ENCODE measurements around the gene GDF7. TPM values are rescaled to one million over a fixed set of nuclear protein-coding genes. Genes with fewer than 3 reads are reported as not detected.

Gene GDF7
- total and polyA plus RNA-seq, 2 donors from 2014 or later: 1.8 to 12.5 TPM

DNA sequence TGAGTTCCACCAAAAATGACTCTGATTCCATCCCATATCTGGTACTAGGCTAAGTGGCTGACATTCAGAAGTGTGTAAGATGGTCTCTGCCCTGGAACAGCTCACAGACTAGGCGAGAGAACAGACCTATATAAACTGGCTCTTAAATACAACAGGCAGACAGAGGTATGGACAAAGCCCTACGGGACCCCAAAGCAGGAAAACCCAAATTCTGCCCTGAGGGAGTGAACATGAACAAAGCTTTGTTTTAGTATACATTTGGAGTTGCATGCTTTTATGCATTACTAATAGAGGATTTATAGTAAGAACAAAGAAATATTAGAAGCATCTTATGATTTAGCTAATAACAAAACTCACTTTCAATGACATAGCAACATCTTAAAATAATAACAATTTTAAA lies 25.1 kb downstream of the GDF7 start:
- Histone ChIP-seq H3K9me3 (ENCODE audit: control insufficient read depth in 2 of 3, insufficient read depth in 1 of 3, low read length in 3 of 3) (no peaks in the 10 kb centered on the region), H3K27ac (ENCODE audit: low read depth in 2 of 2, low read length in 2 of 2) (no peak overlapping the region), H3K9ac (ENCODE audit: low read length in 3 of 3) (no peak overlapping the region), H3K36me3 (ENCODE audit: control insufficient read depth in 2 of 3, insufficient read depth in 3 of 3, low read length in 3 of 3) (peaks cover 0 to 7% (median 4%) of the 10 kb centered on the region in 3 donors), H3K4me3 (ENCODE audit: low read length in 3 of 3) (no peak overlapping the region), H3K27me3 (ENCODE audit: control insufficient read depth, insufficient read depth, low read length) (no peaks in the 10 kb centered on the region), H3K4me1 (ENCODE audit: control insufficient read depth in 2 of 3, insufficient read depth in 2 of 3, low read depth in 1 of 3, low read length in 3 of 3) (no peaks in the 10 kb centered on the region)
- TF ChIP-seq CTCF (IDR thresholded peaks at IDR 0.05; ENCODE audit: borderline replicate concordance, extremely low read depth, insufficient read depth): no peak
- intact Hi-C loops (cut with DNase I): no loop called here
- DNase-seq (no peak), FAIRE-seq (no peak)

- Histone ChIP-seq H3K27me3 (ENCODE audit: control insufficient read depth, insufficient read depth, low read length) (no peaks in the 10 kb centered on the region), H3K4me1 (ENCODE audit: control insufficient read depth in 2 of 3, insufficient read depth in 2 of 3, low read depth in 1 of 3, low read length in 3 of 3) (no peaks in the 10 kb centered on the region), H3K4me3 (ENCODE audit: low read length in 3 of 3) (no peak overlapping the region), H3K9me3 (ENCODE audit: control insufficient read depth in 2 of 3, insufficient read depth in 1 of 3, low read length in 3 of 3) (no peaks in the 10 kb centered on the region), H3K36me3 (ENCODE audit: control insufficient read depth in 2 of 3, insufficient read depth in 3 of 3, low read length in 3 of 3) (peaks cover 0 to 4% (median 2%) of the 10 kb centered on the region in 3 donors), H3K27ac (ENCODE audit: low read depth in 2 of 2, low read length in 2 of 2) (no peak overlapping the region), H3K9ac (ENCODE audit: low read length in 3 of 3) (no peak overlapping the region)
- intact Hi-C loops (cut with DNase I): no loop called here
- FAIRE-seq: no peak
- DNase-seq: no peak
- no peak for TF ChIP-seq CTCF (IDR thresholded peaks at IDR 0.05; ENCODE audit: borderline replicate concordance, extremely low read depth, insufficient read depth)
Observed at GRCh38 chr2:20693317-20693716, 26.4 kb downstream of the GDF7 start.

DNA sequence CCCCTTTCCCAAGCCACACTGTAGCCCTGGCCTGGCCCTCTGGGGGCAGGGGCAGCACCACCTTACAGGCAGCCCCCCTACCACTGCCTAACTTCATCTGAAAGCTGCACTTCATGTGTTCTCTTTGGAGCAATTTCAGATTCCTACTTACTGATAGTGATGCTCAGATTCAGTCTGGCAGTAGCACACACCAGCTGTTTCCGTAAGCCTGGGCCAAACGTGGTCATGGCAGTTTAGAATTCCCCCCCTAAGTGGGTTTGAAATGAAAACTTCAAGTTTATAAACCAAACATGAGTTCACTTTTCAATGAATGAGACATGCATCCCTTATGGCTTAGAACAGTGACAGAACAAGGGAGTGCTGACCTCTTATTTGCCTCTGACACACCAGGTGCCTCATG lies 29.4 kb downstream of the GDF7 start:
- TF ChIP-seq CTCF (IDR thresholded peaks at IDR 0.05; ENCODE audit: borderline replicate concordance, extremely low read depth, insufficient read depth): no peak
- no peak overlapping the region for H3K9ac ChIP-seq (ENCODE audit: low read length in 3 of 3)
- H3K9me3 ChIP-seq (ENCODE audit: control insufficient read depth in 2 of 3, insufficient read depth in 1 of 3, low read length in 3 of 3): no peaks in the 10 kb centered on the region
- H3K27me3 ChIP-seq (ENCODE audit: control insufficient read depth, insufficient read depth, low read length): no peaks in the 10 kb centered on the region
- peaks cover 0 to 2% (median 0%) of the 10 kb centered on the region in 3 donors for H3K36me3 ChIP-seq (ENCODE audit: control insufficient read depth in 2 of 3, insufficient read depth in 3 of 3, low read length in 3 of 3)
- H3K4me1 ChIP-seq (ENCODE audit: control insufficient read depth in 2 of 3, insufficient read depth in 2 of 3, low read depth in 1 of 3, low read length in 3 of 3): no peaks in the 10 kb centered on the region
- no peak overlapping the region for H3K27ac ChIP-seq (ENCODE audit: low read depth in 2 of 2, low read length in 2 of 2)
- no peak overlapping the region for H3K4me3 ChIP-seq (ENCODE audit: low read length in 3 of 3)
- DNase-seq (no peak), FAIRE-seq (no peak)
- intact Hi-C loops (cut with DNase I): no loop called here

DNA sequence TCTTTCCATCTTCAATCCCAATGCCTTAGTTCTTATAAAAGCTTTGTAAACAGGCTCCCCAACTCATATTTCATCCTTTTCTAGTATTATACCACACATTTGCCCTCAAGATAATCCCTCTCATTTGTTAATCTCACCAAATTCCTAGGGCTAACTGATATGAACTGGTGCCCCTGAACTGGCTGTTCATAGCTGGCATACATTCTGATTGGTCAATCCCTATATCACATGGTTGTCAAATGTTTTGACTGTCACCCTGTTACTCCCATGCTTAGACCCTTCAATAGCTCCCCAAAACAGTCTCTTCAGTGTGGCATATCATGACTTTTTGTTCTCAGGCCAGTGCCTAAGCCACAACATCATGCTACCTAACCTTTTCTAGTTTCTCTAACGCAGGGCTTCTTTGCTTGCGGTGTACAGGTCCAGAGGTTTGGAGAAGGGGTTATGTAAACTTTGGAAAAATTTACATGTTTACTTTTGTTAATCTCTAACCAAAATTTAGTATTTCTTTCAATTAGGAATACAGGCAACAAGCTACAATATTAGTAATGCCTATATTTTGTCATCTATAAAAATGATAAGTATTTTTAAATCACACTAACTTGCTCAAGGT lies 30.5 kb downstream of the GDF7 start:
- Histone ChIP-seq H3K27ac (ENCODE audit: low read depth in 2 of 2, low read length in 2 of 2) (no peak overlapping the region), H3K36me3 (ENCODE audit: control insufficient read depth in 2 of 3, insufficient read depth in 3 of 3, low read length in 3 of 3) (peaks cover 0 to 2% (median 0%) of the 10 kb centered on the region in 3 donors), H3K27me3 (ENCODE audit: control insufficient read depth, insufficient read depth, low read length) (no peaks in the 10 kb centered on the region), H3K9me3 (ENCODE audit: control insufficient read depth in 2 of 3, insufficient read depth in 1 of 3, low read length in 3 of 3) (no peaks in the 10 kb centered on the region), H3K4me3 (ENCODE audit: low read length in 3 of 3) (no peak overlapping the region), H3K9ac (ENCODE audit: low read length in 3 of 3) (no peak overlapping the region), H3K4me1 (ENCODE audit: control insufficient read depth in 2 of 3, insufficient read depth in 2 of 3, low read depth in 1 of 3, low read length in 3 of 3) (no peaks in the 10 kb centered on the region)
- intact Hi-C loops (cut with DNase I): no loop called here
- FAIRE-seq (no peak), DNase-seq (no peak)
- no peak for TF ChIP-seq CTCF (IDR thresholded peaks at IDR 0.05; ENCODE audit: borderline replicate concordance, extremely low read depth, insufficient read depth)

All from kidney (tissue), 14 donors.